ENCODE results near the gene OR2H2. TPM values are rescaled to one million over a fixed set of nuclear protein-coding genes. Genes with fewer than 3 reads are reported as not detected.

OR2H2 gene
- total RNA-seq, 1 experiment from 2014 or later = not detected

DNA sequence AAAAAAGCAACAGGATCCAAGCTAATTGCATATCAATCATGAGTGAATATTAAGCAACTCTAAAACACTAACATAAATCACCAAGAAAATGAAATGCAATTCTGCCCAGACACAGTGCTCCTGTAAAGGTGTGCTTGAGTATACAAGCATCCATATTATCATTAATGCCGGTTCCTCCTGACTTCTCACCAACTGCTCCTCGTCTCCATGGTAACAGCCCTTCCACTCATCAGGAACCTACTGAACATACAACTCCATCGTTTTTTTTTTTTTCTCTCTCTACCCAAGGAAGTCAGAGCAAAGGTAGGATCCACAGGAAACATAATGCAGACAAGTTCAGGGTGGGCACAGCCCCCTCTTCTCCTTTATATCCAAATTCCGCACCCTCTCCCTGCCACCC is 35.7 kb downstream of the OR2H2 start:
- no TSS peak for BruUV-seq (replicated peaks)
- Histone ChIP-seq H3K27me3 (replicated peaks; ENCODE audit: control insufficient read depth, insufficient read depth, low read length) (no peaks in the 10 kb centered on the region), H3K9me3 (no peaks in the 10 kb centered on the region), H3K36me3 (ENCODE audit: control insufficient read depth, insufficient read depth, low read length) (no peaks in the 10 kb centered on the region), H3K4me1 (no peaks in the 10 kb centered on the region), H3K4me3 (ENCODE audit: low read depth, low read length) (no peak overlapping the region)
- H3K36me3 Mint-ChIP-seq (ENCODE audit: insufficient read depth, unreplicated experiment) = no peaks in the 10 kb centered on the region
- intact Hi-C loops (cut with micrococcal nuclease; ENCODE audit: unreplicated experiment) = no loop called here
- DNase-seq = no peak
- no peaks in the 10 kb centered on the region for H3K4me1 Mint-ChIP-seq (ENCODE audit: low read depth, unreplicated experiment)
- no peak overlapping the region for H3K27ac Mint-ChIP-seq (ENCODE audit: unreplicated experiment)
- ChIA-PET POLR2A (no interaction called here), CTCF (no interaction called here)
- TF ChIP-seq, protein P1, sequence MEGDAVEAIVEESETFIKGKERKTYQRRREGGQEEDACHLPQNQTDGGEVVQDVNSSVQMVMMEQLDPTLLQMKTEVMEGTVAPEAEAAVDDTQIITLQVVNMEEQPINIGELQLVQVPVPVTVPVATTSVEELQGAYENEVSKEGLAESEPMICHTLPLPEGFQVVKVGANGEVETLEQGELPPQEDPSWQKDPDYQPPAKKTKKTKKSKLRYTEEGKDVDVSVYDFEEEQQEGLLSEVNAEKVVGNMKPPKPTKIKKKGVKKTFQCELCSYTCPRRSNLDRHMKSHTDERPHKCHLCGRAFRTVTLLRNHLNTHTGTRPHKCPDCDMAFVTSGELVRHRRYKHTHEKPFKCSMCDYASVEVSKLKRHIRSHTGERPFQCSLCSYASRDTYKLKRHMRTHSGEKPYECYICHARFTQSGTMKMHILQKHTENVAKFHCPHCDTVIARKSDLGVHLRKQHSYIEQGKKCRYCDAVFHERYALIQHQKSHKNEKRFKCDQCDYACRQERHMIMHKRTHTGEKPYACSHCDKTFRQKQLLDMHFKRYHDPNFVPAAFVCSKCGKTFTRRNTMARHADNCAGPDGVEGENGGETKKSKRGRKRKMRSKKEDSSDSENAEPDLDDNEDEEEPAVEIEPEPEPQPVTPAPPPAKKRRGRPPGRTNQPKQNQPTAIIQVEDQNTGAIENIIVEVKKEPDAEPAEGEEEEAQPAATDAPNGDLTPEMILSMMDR (IDR thresholded peaks at IDR 0.05; ENCODE audit: insufficient read depth in 1 of 2, low read depth in 1 of 2, low read length in 1 of 2, severe bottlenecking in 1 of 2, unreplicated experiment in 1 of 2) = no peak
- peaks cover 12% of the 10 kb centered on the region for H3K27me3 Mint-ChIP-seq (ENCODE audit: insufficient read depth, unreplicated experiment)
- H3K4me3 Mint-ChIP-seq (ENCODE audit: unreplicated experiment) = no peak overlapping the region
- no peaks in the 10 kb centered on the region for H3K9me3 Mint-ChIP-seq (ENCODE audit: unreplicated experiment)

DNA sequence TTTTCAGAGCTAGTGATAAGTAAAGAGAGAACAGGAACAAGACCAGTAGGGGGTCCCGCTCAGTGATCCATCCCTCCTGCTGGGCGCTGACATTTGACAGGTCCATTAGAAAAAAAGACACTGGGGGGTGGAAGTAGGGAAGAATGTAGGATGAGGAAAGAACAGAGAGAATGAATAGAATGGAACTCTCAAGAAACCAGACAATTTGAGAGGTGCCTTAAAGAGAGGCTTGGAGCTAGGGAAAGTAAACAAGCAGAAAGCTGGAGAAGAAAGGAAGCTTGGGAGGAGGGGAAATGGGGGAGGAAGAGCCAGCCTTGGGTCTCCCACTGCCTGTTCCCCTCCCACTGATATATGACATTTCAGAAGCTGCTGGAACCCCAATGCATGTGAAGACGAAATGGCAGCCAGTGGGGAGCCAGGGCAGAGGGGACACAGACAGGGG is 39.6 kb downstream of the OR2H2 start:
- no peak for DNase-seq
- Histone ChIP-seq H3K4me1 (no peaks in the 10 kb centered on the region), H3K9me3 (no peaks in the 10 kb centered on the region), H3K36me3 (ENCODE audit: control insufficient read depth, insufficient read depth, low read length) (no peaks in the 10 kb centered on the region), H3K4me3 (ENCODE audit: low read depth, low read length) (no peak overlapping the region), H3K27me3 (replicated peaks; ENCODE audit: control insufficient read depth, insufficient read depth, low read length) (no peaks in the 10 kb centered on the region)
- POLR2A ChIA-PET = no interaction called here
- Mint-ChIP-seq H3K4me1 (ENCODE audit: low read depth, unreplicated experiment) (no peaks in the 10 kb centered on the region), H3K36me3 (ENCODE audit: insufficient read depth, unreplicated experiment) (no peaks in the 10 kb centered on the region), H3K9me3 (ENCODE audit: unreplicated experiment) (no peaks in the 10 kb centered on the region), H3K27me3 (ENCODE audit: insufficient read depth, unreplicated experiment) (peaks cover 25% of the 10 kb centered on the region), H3K4me3 (ENCODE audit: unreplicated experiment) (no peak overlapping the region), H3K27ac (ENCODE audit: unreplicated experiment) (no peak overlapping the region)
- CTCF ChIA-PET = no interaction called here
- intact Hi-C loops (cut with micrococcal nuclease; ENCODE audit: unreplicated experiment) = no loop called here
- BruUV-seq (replicated peaks) = no TSS peak
- TF ChIP-seq, protein P1 (IDR thresholded peaks at IDR 0.05; ENCODE audit: insufficient read depth in 1 of 2, low read depth in 1 of 2, low read length in 1 of 2, severe bottlenecking in 1 of 2, unreplicated experiment in 1 of 2) = no peak

DNA sequence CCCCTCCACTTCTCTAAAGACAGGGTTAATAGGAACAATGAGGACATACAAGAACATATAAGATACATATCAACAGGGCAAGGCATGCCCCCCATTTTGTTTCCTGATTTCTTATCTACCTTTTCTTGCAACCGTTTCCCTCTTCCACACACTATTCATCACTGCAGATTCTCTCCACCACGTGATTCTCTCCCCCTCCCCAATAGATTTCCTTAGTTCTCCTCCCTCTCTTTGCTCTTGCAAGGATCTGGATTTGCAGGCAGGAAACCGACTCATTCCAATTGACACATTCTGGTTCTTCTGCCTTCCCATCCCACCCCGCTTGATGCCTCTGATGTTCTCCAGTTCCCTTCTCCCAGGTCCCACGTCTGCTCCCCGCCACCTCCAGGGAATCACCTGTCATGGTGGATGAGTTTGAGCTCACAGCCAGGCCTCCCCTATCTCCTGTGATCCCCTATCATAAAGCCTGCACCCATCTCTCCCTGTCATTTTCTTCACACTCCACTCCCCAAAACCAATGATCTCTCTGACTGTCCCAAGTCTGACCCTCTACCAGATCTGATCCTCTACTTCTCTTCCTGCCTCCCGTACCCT is 40.5 kb downstream of the OR2H2 start:
- Mint-ChIP-seq H3K27ac (ENCODE audit: unreplicated experiment) (no peak overlapping the region), H3K4me1 (ENCODE audit: low read depth, unreplicated experiment) (no peaks in the 10 kb centered on the region), H3K27me3 (ENCODE audit: insufficient read depth, unreplicated experiment) (peaks cover 29% of the 10 kb centered on the region), H3K9me3 (ENCODE audit: unreplicated experiment) (no peaks in the 10 kb centered on the region), H3K36me3 (ENCODE audit: insufficient read depth, unreplicated experiment) (no peaks in the 10 kb centered on the region), H3K4me3 (ENCODE audit: unreplicated experiment) (no peak overlapping the region)
- Histone ChIP-seq H3K4me1 (no peaks in the 10 kb centered on the region), H3K9me3 (no peaks in the 10 kb centered on the region), H3K4me3 (ENCODE audit: low read depth, low read length) (no peak overlapping the region), H3K36me3 (ENCODE audit: control insufficient read depth, insufficient read depth, low read length) (no peaks in the 10 kb centered on the region), H3K27me3 (replicated peaks; ENCODE audit: control insufficient read depth, insufficient read depth, low read length) (no peaks in the 10 kb centered on the region)
- TF ChIP-seq, protein P1 (IDR thresholded peaks at IDR 0.05; ENCODE audit: insufficient read depth in 1 of 2, low read depth in 1 of 2, low read length in 1 of 2, severe bottlenecking in 1 of 2, unreplicated experiment in 1 of 2) = no peak
- DNase-seq = no peak
- CTCF ChIA-PET = no interaction called here
- intact Hi-C loops (cut with micrococcal nuclease; ENCODE audit: unreplicated experiment) = no loop called here
- POLR2A ChIA-PET = no interaction called here
- no TSS peak for BruUV-seq (replicated peaks)

Data from Caco-2 (cell line).